Lower lobe of right lung (tissue), 2 donors: ENCODE measurements around the gene DENND5A. TPM values are rescaled to one million over a fixed set of nuclear protein-coding genes. Genes with fewer than 3 reads are reported as not detected.
"Not testable (repeated sequence)": the region's sequence is repeated elsewhere in the genome, so short reads cannot be mapped to it uniquely, and the experiment has no call there.

Experiments
- ATAC-seq, 2 donors: fragments of 200-7000 bp; cut with Tn5 transposase; one replicate each; pipeline ENCODE4 v1.9.1; 2020 to 2022; ENCODE audit warnings: mild to moderate bottlenecking in 2 of 2, moderate library complexity in 2 of 2
- DNase-seq: peaks from one replicate; pipeline ENCODE4 v3.0.0-alpha.2; 2020
- H3K27ac ChIP-seq: fragments of 200-600 bp; one replicate; pipeline ENCODE4 v1.8.0; 2022
- H3K27me3 ChIP-seq: fragments of 200-600 bp; one replicate; pipeline ENCODE4 v1.8.0; 2022; ENCODE audit warnings: low read depth
- H3K36me3 ChIP-seq: fragments of 200-600 bp; one replicate; pipeline ENCODE4 v1.8.0; 2022; ENCODE audit warnings: mild to moderate bottlenecking
- H3K4me1 ChIP-seq: fragments of 200-600 bp; one replicate; pipeline ENCODE4 v1.8.0; 2022
- H3K4me3 ChIP-seq: fragments of 200-600 bp; one replicate; pipeline ENCODE4 v1.8.0; 2022; ENCODE audit warnings: mild to moderate bottlenecking
- H3K9me3 ChIP-seq: fragments of 200-600 bp; one replicate; pipeline ENCODE4 v1.8.0; 2022
- intact Hi-C: fragments of 100-400 bp; cut with DNase I; formaldehyde crosslinking; loops from one replicate; pipeline ENCODE4 v1.11.0; 2022
- total RNA-seq: library from RNA; stranded (reverse); fragmentation: NEBNext Ultra II Directional; extraction: Animal tissue kit (Norgen Biotek cat#: 25700); gene quantifications from one replicate; pipeline ENCODE4 v1.2.1, GENCODE V29; 2021
- TF ChIP-seq, protein P1 (sequence below): fragments of 200-600 bp; IDR thresholded peaks from one replicate; pipeline ENCODE4 v1.8.0; 2022; ENCODE audit warnings: antibody characterized with exemption, mild to moderate bottlenecking
- donor health status: DM: no; HTN: yes; CAD: no; lungs with severe emphysema.

DENND5A gene
- total RNA-seq, 1 donor from 2014 or later = 97.5 TPM

GRCh38 chr11:9264316-9265210 is 587 bp downstream of the DENND5A start:
- DNase-seq (peak; percentile 83), ATAC-seq (peak; percentile 71 to 78)
- peak overlapping the region; percentile 87 for H3K4me3 ChIP-seq
- H3K4me1 ChIP-seq = peaks cover 42% of the 10 kb centered on the region
- H3K36me3 ChIP-seq = no peaks in the 10 kb centered on the region
- H3K27me3 ChIP-seq = no peaks in the 10 kb centered on the region
- intact Hi-C loops = no loop called here
- TF ChIP-seq, protein P1, sequence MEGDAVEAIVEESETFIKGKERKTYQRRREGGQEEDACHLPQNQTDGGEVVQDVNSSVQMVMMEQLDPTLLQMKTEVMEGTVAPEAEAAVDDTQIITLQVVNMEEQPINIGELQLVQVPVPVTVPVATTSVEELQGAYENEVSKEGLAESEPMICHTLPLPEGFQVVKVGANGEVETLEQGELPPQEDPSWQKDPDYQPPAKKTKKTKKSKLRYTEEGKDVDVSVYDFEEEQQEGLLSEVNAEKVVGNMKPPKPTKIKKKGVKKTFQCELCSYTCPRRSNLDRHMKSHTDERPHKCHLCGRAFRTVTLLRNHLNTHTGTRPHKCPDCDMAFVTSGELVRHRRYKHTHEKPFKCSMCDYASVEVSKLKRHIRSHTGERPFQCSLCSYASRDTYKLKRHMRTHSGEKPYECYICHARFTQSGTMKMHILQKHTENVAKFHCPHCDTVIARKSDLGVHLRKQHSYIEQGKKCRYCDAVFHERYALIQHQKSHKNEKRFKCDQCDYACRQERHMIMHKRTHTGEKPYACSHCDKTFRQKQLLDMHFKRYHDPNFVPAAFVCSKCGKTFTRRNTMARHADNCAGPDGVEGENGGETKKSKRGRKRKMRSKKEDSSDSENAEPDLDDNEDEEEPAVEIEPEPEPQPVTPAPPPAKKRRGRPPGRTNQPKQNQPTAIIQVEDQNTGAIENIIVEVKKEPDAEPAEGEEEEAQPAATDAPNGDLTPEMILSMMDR = no peak
- H3K9me3 ChIP-seq = no peaks in the 10 kb centered on the region
- H3K27ac ChIP-seq = peak overlapping the region; percentile 93

GRCh38 chr11:9263840-9264315 is 1.3 kb downstream of the DENND5A start:
- ATAC-seq (peak; percentile 11 to 12), DNase-seq (no peak)
- Histone ChIP-seq H3K27ac (peak overlapping the region; percentile 93), H3K36me3 (no peaks in the 10 kb centered on the region), H3K4me1 (peaks cover 43% of the 10 kb centered on the region), H3K27me3 (no peaks in the 10 kb centered on the region), H3K4me3 (peak overlapping the region; percentile 87), H3K9me3 (no peaks in the 10 kb centered on the region)
- intact Hi-C loops = no loop called here
- TF ChIP-seq, protein P1 = no peak

DNA sequence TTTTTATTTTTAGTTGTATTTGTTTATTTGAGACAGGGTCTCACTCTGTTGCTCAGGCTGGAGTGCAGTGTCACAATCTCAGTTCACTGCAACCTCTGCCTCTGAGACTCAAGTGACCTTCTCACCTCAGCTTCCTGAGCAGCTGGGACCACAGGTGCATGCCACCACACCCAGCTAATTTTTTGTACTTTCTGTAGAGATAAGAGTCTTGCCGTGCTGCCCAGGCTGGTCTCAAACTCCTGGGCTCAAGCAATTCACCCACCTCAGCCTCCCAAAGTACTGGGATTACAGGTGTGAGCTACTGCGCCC is 4.4 kb downstream of the DENND5A start:
- DNase-seq, H3K27ac ChIP-seq, ATAC-seq, H3K27me3 ChIP-seq, H3K36me3 ChIP-seq, H3K9me3 ChIP-seq, intact Hi-C loops, H3K4me3 ChIP-seq: not testable (repeated sequence)
- H3K4me1 ChIP-seq = peaks cover 40% of the 10 kb centered on the region

- DNase-seq (no peak), ATAC-seq (no peak)
- no peaks in the 10 kb centered on the region for H3K27me3 ChIP-seq
- H3K36me3 ChIP-seq = peaks cover 6% of the 10 kb centered on the region
- peaks cover 36% of the 10 kb centered on the region for H3K4me1 ChIP-seq
- no peak overlapping the region for H3K27ac ChIP-seq
- H3K4me3 ChIP-seq = no peak overlapping the region
- H3K9me3 ChIP-seq = no peaks in the 10 kb centered on the region
- intact Hi-C loops = no loop called here
- TF ChIP-seq, protein P1 = no peak
These were observed 4.9 kb downstream of the DENND5A start for GRCh38 chr11:9259981-9260837.

DNA sequence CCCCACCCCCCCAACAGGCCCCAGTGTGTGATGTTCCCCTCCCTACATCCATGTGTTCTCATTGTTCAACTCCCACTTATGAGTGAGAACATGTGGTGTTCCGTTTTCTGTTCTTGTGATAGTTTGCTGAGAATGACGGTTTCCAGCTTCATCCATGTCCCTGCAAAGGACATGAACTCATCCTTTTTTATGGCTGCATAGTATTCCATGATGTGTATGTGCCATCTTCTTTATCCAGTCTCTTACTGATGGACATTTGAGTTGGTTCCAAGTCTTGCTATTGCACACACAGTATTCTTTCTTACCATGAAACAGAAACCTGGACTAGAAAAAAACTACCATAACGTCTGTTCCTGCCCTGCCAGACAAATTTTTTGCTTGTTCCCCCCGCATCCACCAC is 6.9 kb downstream of the DENND5A start:
- H3K9me3 ChIP-seq, ATAC-seq, DNase-seq, H3K4me3 ChIP-seq, H3K27ac ChIP-seq, H3K27me3 ChIP-seq, intact Hi-C loops: not testable (repeated sequence)
- H3K36me3 ChIP-seq = peaks cover 14% of the 10 kb centered on the region
- H3K4me1 ChIP-seq = peaks cover 33% of the 10 kb centered on the region

DNA sequence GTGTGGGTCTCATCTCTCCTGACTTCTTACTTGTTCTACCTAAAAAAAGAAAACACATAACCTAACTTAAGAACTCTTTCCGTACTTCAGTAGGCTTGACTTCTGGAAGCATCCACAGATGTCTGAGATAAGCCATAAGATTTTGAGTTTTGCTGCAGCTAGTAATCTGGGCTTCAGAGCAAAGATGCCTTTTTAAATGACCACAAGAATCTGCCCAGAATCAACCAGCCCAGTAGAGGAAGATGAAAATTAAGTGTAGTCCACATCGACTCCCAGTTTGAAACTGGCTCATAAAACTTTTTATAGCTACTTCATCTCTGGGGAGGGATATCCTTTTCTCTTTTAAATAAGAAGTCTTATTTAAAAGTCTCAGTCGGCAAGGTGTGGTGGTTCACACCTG is 10.7 kb downstream of the DENND5A start:
- Histone ChIP-seq H3K4me1 (peaks cover 17% of the 10 kb centered on the region), H3K27me3 (no peaks in the 10 kb centered on the region), H3K9me3 (no peaks in the 10 kb centered on the region), H3K27ac (no peak overlapping the region), H3K4me3 (no peak overlapping the region), H3K36me3 (peaks cover 14% of the 10 kb centered on the region)
- TF ChIP-seq, protein P1 = no peak
- intact Hi-C loops = no loop called here
- DNase-seq (no peak), ATAC-seq (no peak)
